Epithelial cell of proximal tubule (primary cell): Measurements from ENCODE around the gene CCDC192. TPM values are rescaled to one million over a fixed set of nuclear protein-coding genes. Genes with fewer than 3 reads are reported as not detected.

Experiments
- DNase-seq: peaks from one replicate; pipeline ENCODE4 v3.0.0-alpha.2; 2011; ENCODE audit warnings: low read depth
- H3K4me3 ChIP-seq: 2 replicates; pipeline ENCODE4 v1.5.1; 2011; ENCODE audit warnings: low read depth, mild to moderate bottlenecking, low read length
- total RNA-seq: library from RNA; depleted of rRNA; stranded (reverse); fragments of >200 nt; gene quantifications from 2 replicates; pipeline ENCODE4 v1.2.3, GENCODE V29; 2015
- TF ChIP-seq, protein P1 (sequence below): conservative IDR thresholded peaks from 2 replicates; pipeline ENCODE4 v1.5.1; 2012; ENCODE audit warnings: low read depth, mild to moderate bottlenecking, low read length

The CCDC192 gene
- total RNA-seq, 1 donor from 2014 or later: not detected

DNA sequence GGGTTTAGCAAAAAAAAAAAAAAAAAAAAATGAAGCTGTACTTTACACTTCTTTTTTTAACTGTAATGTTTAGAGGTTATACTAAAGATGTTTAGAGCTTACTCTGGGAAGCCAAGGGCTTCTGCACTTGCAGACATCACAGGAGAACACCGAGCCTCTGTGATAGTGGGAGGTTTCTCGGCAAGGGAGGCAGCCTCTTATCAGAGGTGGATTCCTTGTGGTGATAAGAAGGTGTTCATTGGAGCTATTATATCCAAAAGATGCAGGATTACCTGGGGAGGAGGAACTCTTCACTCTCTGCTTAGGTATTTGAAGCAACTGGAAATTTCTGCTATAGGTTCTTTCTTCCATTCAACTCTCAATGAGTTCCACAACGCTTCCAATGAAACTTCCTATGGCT lies 209.2 kb downstream of the CCDC192 start:
- no peak overlapping the region for H3K4me3 ChIP-seq
- no peak for DNase-seq
- TF ChIP-seq, protein P1, sequence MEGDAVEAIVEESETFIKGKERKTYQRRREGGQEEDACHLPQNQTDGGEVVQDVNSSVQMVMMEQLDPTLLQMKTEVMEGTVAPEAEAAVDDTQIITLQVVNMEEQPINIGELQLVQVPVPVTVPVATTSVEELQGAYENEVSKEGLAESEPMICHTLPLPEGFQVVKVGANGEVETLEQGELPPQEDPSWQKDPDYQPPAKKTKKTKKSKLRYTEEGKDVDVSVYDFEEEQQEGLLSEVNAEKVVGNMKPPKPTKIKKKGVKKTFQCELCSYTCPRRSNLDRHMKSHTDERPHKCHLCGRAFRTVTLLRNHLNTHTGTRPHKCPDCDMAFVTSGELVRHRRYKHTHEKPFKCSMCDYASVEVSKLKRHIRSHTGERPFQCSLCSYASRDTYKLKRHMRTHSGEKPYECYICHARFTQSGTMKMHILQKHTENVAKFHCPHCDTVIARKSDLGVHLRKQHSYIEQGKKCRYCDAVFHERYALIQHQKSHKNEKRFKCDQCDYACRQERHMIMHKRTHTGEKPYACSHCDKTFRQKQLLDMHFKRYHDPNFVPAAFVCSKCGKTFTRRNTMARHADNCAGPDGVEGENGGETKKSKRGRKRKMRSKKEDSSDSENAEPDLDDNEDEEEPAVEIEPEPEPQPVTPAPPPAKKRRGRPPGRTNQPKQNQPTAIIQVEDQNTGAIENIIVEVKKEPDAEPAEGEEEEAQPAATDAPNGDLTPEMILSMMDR: no peak

DNA sequence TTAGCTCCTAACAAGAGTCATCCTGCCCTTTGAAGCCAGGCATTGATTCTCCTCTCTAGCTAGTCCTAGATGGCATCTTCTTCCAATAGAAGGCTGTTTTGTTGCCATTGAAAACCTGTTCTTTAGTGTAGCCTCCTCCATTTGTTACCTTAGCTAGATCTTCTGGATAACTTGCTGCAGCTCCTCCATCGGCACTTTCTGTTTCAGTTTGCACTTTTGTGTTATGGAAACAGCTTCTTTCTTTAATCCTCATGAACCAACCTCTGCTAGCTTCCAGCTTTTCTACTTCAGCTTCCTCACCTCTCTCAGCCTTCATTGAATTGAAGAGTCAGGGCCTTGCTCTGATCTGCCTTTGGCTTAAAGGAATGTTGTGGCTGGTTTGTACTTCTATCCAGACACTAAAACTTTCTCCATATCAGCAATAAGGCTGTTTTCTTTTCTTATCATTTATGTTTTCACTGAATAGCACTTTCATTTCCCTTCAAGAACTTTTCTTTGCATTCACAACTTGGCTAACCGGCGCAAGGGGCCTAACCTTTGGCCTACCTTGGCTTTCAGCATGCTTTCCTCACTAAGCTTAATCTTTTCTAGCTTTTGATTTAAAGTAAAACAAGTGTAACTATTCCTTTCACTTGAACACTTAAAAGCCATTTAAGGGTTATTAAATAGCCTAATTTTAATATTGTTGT lies 213.8 kb downstream of the CCDC192 start:
- DNase-seq: no peak
- TF ChIP-seq, protein P1: no peak
- no peak overlapping the region for H3K4me3 ChIP-seq

DNA sequence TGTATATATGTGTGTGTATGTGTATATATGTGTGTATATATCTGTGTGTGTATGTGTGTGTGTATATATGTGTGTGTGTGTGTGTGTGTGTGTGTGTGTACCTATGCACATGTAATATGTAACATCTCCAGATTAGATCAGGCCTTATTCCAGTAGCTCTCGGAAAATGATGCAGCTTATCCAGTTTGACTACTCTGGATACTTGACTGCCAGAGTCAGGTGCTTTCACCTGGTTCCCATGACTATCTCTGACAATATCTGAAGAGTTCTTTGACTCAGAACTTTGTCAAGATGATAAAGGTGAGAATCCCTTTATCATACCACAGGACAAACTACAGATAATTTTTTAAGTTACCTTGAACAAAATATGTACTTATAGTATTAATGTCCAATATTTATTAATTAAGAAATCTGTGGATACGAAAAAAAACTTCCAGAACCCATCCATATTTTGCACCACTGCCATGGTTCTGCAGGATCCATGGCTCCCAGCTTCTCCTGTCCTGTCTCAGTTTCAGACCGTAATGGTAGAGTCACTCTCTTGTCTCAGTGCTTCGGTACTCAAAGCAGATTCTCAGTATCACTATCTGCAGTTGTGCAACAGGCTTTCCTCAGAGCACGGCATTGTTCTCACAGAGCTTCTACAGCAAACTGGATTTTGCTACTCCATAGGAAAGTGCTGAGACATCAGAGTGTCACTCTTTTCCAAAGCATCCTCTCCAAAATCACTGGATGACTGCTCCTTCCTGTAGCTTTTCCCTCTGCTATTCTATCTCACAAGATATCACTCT lies 216.0 kb downstream of the CCDC192 start:
- no peak overlapping the region for H3K4me3 ChIP-seq
- no peak for DNase-seq
- TF ChIP-seq, protein P1: no peak

- no peak for DNase-seq
- no peak overlapping the region for H3K4me3 ChIP-seq
Measured at GRCh38 chr5:127919818-127920217, 216.6 kb downstream of the CCDC192 start.

GRCh38 chr5:127920936-127921335 lies 217.7 kb downstream of the CCDC192 start:
- H3K4me3 ChIP-seq: no peak overlapping the region
- no peak for DNase-seq
- TF ChIP-seq, protein P1: no peak

More at GRCh38 chr5:127919818-127920217, 216.6 kb downstream of the CCDC192 start:
- TF ChIP-seq, protein P1: no peak

DNA sequence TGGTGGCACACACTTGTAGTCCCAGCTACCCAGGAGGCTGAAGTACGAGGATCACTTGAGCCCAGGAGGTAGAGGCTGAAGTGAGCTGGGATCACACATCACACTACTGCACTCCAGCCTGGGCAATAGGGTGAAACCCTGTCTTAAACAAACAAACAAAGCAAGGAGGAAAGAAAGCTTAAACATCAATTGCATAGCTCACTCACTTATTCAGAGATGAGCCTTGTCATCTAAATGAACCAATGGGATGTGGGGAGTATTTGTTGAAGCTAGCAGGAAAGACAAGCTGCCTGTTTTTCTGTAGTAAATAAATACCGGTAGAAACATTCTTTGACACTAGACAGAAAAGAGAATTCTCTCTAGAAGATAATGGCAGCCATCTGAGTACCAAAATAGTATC lies 219.4 kb downstream of the CCDC192 start:
- TF ChIP-seq, protein P1: no peak
- DNase-seq: no peak
- H3K4me3 ChIP-seq: no peak overlapping the region
